ENCODE results near the gene C1orf159.

- no peak for TF ChIP-seq CTCF (IDR thresholded peaks at IDR 0.05; ENCODE audit: poor library complexity)
- TF ChIP-seq EZH2 (IDR thresholded peaks at IDR 0.05; ENCODE audit: borderline replicate concordance) = no peak
- no peak for TF ChIP-seq EZH2phosphoT487 (IDR thresholded peaks at IDR 0.05; ENCODE audit: low read depth, severe bottlenecking, unreplicated experiment)
Observed at GRCh38 chr1:1065265-1065939, 50.5 kb downstream of the C1orf159 start.
